ENCODE measurements around the gene TOPBP1.

GRCh38 chr3:133592843-133593242, 68.9 kb downstream of the TOPBP1 start:
- no peak for TF ChIP-seq CTCF (IDR thresholded peaks at IDR 0.05)
- no peak for TF ChIP-seq POLR2A (IDR thresholded peaks at IDR 0.05)
